GM18861 (cell line): ENCODE measurements around the gene MCU.
"Not testable (repeated sequence)": the region's sequence is repeated elsewhere in the genome, so short reads cannot be mapped to it uniquely, and the experiment has no call there.

Experiments
- ATAC-seq: cut with Tn5 transposase; IDR thresholded peaks from one replicate; pipeline ENCODE4 v1.9.1; 2021; ENCODE audit not compliant: unreplicated experiment

The MCU gene

DNA sequence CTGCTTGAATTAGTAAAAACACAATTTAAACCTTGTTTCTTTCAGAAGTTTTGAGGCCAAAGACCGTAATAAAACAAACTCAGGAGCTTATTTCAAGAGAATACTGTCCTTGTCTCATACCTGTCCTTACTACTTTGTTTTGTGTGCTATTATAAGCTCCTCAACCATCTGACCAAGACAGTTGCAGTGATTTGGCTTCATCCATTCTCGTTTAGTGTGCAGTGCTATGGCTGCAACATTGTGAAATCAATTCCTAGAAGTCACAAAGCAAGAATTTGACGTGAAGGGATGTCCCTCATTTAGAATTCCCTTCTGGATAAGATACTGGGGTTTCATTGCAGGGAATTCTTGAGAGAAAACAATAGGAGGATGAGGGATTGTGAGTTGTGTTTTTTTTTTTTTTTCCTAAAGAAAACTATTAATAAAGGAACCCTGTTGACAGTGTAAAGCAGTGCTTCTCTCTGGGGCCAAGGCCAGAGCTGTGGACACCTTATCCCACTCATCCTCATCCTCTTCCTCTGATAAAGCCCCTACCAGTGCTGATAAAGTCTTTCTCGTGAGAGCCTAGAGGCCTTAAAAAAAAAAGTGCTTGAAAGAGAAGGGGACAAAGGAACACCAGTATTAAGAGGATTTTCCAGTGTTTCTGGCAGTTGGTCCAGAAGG is 201.3 kb downstream of the MCU start, which contains the start of gene OIT3:
TSS of gene OIT3 (plus strand) at position 604 of the 663 bp plus-strand sequence. CDS start 60 bp downstream, outside the sequence.
- ATAC-seq, result no peak

DNA sequence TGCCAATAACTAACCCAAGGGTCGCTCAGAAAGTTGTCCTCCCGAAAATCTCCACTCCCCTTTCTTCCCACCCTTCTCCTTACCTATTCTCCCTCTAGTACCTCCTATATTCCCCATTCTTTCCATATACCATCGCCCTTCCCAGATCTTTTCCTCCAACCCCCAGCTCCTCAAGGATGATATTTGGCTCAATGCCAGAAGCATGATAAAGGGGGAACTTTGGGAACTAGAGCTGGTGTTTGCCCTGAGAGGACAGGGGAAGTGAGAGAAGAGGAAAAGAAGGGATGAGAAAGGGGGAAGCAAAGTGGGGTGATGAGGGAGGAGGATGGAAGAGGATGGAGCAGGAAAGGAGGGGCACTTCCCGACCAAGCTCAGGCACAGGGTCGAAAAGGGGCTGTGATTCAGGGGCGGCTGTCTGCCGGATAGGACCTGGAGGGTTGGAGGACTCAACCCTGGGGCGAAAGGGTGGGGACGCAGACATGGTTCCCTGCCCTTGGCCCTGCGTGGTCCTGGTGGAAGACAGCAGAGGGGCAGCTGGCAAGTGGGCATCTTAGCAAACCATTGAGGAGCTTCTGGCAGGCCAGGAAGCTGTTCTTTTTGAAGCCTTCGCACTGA is 203.4 kb downstream of the MCU start:
- ATAC-seq, result no peak

- ATAC-seq, result no peak
These were observed 206.7 kb downstream of the MCU start for GRCh38 chr10:72898616-72899015.

DNA sequence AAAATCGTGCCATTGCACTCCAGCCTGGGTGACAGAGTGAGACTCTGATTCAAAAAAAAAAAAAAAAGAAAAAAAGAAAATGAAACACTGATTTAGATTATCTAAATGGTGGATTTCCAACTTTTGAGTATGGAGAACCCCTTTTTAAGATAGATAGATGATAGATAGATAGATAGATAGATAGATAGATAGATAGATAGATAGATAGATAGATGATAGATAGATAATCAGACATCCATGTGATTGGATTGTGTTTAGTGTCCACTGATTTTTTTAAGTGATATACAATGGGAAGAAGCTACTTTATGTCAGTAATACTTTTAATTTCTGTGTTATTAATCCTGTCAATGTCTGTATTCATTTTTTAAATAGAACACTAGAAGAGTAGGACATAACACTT is 207.6 kb downstream of the MCU start:
- no peak for ATAC-seq

GRCh38 chr10:72903941-72904446 is 212.1 kb downstream of the MCU start:
- not testable (repeated sequence) for ATAC-seq

- no peak for ATAC-seq
These were observed 212.9 kb downstream of the MCU start for GRCh38 chr10:72904806-72905205.

DNA sequence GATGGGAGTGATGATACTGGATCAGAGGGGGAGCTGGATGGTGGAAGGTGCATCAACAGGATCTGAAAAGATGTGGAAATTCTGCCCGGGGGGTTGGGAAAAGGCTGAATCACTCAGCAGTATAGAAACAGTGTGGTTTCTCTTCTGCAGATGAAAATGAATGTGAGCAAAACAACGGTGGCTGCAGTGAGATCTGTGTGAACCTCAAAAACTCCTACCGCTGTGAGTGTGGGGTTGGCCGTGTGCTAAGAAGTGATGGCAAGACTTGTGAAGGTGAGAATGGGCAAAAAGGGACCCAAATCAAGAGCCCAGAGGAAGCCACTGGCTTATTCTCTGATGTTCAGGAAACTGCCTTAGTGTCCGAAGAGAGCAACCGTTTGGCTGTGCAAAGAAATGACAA is 214.5 kb downstream of the MCU start:
- no peak for ATAC-seq

DNA sequence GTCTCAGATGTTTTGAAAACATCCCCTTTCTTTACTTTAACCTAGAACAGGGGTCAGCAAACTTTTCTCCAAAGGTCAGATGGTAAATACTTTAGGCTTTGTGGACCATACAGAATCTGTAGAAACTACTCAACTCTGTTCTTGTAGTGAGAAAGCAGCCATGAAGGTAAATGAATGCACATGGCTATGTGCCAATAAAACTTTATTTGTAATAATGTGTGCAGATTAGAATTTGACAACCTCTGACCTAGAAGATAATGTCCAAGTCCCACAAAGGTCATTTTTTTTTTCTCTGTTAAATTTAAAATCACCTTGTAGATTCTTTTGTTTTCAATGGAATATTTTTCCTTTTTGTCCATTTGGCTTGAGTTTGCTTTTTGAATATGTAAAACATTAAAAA is 218.8 kb downstream of the MCU start:
- no peak for ATAC-seq

DNA sequence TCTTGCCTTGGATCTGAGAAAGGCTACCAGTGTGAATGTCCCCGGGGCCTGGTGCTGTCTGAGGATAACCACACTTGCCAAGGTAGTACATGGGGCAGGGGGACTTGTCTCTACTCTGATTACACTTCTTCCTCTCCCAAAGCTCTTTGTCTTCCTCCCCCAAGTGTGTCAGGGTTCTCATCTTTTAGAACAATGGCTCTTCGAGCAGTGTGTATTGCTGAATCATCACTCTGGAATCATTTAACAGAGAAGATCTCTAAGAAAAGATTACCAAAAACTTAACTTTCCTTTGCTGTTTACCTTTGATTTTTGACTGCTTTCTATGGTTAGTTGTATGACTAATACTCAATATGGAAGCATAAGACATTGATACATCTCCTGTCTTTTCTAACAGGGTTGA is 219.8 kb downstream of the MCU start:
- no peak for ATAC-seq

GRCh38 chr10:72912736-72913135 is 220.8 kb downstream of the MCU start:
- no peak for ATAC-seq

GRCh38 chr10:72913287-72913686 is 221.3 kb downstream of the MCU start:
- ATAC-seq, result no peak

DNA sequence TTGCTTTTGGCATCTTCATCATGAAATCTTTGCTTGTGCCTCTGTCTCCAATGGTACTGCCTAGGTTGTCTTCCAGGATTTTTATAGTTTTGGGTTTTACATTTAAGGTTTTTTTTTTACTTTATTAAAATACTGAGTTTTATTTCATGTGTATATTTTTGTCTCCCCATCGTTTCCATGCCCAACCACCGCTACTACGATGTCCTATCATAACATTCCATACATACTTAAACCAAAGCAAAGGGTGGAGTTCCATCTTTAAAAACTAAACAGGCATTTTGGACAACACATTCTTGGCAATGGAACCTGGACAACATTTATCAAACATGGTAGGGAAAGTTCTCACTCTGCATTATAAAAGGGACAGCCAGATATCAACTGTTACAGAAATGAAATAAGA is 225.3 kb downstream of the MCU start:
- ATAC-seq, result not testable (repeated sequence)

- not testable (repeated sequence) for ATAC-seq
These were observed 225.9 kb downstream of the MCU start for GRCh38 chr10:72917803-72918332.

DNA sequence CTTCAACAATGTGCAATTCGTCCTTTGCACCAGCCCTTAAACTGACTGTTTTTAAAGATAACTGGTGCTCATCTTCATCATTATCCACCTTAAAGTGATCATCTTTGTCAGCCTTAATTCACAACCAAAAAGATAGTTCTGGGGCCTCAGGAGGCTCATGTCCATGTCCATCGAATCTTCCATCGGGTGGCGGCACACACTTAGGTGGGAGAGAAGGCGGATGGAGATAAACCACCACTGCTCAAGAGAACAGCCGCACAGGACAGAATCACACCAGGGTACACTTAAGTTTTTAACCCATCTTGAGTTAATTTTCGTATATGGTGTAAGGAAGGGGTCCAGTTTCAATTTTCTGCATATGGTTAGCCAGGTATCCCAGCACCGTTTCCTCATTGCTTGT is 226.4 kb downstream of the MCU start:
- ATAC-seq, result no peak

- not testable (repeated sequence) for ATAC-seq
These were observed 229.3 kb downstream of the MCU start for GRCh38 chr10:72921147-72921683.

DNA sequence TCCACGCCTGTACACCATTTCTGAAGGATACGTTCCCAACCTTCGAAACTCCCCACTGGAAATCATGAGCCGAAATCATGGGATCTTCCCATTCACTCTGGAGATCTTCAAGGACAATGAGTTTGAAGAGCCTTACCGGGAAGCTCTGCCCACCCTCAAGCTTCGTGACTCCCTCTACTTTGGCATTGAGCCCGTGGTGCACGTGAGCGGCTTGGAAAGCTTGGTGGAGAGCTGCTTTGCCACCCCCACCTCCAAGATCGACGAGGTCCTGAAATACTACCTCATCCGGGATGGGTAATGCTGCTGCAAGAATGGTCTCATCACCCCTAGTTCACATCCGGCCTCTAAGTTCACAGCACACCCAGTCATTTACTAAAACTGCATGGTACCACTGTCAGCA is 232.4 kb downstream of the MCU start:
- ATAC-seq, result no peak

DNA sequence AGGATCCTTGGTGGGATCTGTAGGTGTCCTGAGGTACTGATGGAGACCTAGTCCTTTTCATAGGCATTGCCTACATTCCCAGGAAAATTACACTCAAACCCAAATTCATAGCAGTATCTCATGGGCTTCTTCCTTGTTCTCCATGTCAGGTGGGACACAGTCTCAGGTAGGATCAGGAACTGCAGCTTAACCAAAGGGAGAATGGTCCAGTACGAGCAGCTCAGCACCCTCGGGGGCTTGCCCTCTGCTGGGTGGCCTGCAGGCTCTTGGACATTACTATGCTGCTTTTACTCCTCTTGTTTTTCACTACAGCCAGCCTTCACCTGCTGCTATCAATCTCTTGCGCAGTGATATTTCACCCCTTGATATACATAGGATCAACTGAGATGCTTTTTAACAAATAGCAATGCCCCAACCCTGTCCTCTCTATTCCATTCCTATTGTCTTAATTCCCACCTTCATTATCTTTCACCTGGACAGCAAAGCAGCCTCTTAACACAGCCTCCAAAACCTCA is 234.1 kb downstream of the MCU start:
- no peak for ATAC-seq

DNA sequence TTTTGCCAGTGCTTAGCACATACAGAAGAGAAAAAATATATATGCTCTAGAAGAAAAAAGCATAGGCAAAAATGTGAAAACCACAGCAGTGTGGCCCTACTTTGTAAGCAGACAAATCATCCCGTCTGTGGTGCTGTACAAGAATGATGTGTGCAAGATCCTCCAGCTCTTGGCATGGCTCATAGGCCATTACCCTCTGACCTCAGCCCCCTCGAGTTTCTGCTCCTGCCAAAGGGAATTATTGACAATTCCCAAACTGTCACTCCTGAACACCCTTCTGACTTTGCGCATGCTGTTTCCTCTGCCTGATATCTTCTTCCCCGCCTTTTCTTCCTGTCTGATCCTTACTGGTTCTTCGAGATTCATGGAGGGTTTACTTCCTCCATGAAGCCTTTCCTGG is 235.5 kb downstream of the MCU start:
- ATAC-seq, result no peak

GRCh38 chr10:72928798-72929197 is 236.9 kb downstream of the MCU start:
- no peak for ATAC-seq

DNA sequence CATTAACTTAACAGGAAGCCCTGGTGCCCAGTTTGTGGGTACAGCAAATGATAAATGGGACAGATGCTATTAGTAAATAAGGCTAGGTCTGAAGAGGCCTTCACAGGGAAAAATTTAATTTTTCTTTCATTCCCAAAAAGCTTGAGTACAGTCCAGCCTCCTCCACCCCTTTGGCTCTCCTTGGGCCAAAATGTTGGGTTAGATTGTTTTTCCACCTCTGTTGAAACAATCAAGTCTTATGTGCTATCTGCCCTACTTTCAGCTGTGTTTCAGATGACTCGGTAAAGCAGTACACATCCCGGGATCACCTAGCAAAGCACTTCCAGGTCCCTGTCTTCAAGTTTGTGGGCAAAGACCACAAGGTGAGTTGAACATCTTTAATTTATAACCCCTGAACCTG is 238.3 kb downstream of the MCU start:
- ATAC-seq, result no peak

DNA sequence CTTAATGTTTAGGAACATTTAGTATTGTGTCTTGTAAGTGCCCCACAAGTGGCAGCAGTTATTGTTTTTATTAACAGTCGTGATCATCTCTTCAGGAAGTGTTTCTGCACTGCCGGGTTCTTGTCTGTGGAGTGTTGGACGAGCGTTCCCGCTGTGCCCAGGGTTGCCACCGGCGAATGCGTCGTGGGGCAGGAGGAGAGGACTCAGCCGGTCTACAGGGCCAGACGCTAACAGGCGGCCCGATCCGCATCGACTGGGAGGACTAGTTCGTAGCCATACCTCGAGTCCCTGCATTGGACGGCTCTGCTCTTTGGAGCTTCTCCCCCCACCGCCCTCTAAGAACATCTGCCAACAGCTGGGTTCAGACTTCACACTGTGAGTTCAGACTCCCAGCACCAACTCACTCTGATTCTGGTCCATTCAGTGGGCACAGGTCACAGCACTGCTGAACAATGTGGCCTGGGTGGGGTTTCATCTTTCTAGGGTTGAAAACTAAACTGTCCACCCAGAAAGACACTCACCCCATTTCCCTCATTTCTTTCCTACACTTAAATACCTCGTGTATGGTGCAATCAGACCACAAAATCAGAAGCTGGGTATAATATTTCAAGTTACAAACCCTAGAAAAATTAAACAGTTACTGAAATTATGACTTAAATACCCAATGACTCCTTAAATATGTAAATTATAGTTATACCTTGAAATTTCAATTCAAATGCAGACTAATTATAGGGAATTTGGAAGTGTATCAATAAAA is 240.5 kb downstream of the MCU start:
- ATAC-seq, result no peak
